Spinal cord (tissue), 10 donors: ENCODE data around the gene MIS12. TPM values are rescaled to one million over a fixed set of nuclear protein-coding genes. Genes with fewer than 3 reads are reported as not detected.

Experiments used
- DNase-seq, 6 donors: peaks; one replicate each; pipeline versions ENCODE4 v3.0.0 to v3.0.0-alpha.2; 2013 to 2015; ENCODE audit warnings: low spot score in 6 of 6, low read depth in 4 of 6
- H3K27ac ChIP-seq: one replicate; pipeline ENCODE4 v1.5.1; 2013; ENCODE audit warnings: low read depth, low read length, control low read depth
- H3K27me3 ChIP-seq: one replicate; pipeline ENCODE4 v1.6.1; 2013; ENCODE audit warnings: low read length; ENCODE audit not compliant: control insufficient read depth, insufficient read depth
- H3K36me3 ChIP-seq: one replicate; pipeline ENCODE4 v1.6.1; 2013; ENCODE audit warnings: low read length; ENCODE audit not compliant: control insufficient read depth, insufficient read depth
- H3K4me1 ChIP-seq: one replicate; pipeline ENCODE4 v1.6.1; 2013; ENCODE audit warnings: low read length; ENCODE audit not compliant: control insufficient read depth, insufficient read depth
- H3K4me3 ChIP-seq: one replicate; pipeline ENCODE4 v1.5.1; 2013; ENCODE audit warnings: low read depth, low read length, control low read depth
- H3K9me3 ChIP-seq: one replicate; pipeline ENCODE4 v1.6.1; 2013; ENCODE audit warnings: low read length; ENCODE audit not compliant: control insufficient read depth, insufficient read depth
- WGBS: methylation state at CpG from one replicate; pipeline ENCODE4 v1.1.5; 2013; ENCODE audit warnings: missing lambda C conversion rate; ENCODE audit not compliant: insufficient coverage; 5-methylcytosine and 5-hydroxymethylcytosine counted together
- polyA plus RNA-seq, 2 donors: library from polyadenylated mRNA; unstranded; fragments of 120-200 nt; gene quantifications; one replicate each; pipeline ENCODE4 v1.2.1, GENCODE V29; 2013; ENCODE audit not compliant: insufficient read length in 2 of 2
- total RNA-seq, 2 donors: library from RNA; depleted of rRNA in 1 of 2; stranded (reverse); fragments of 120-200 nt in 1 of 2; fragments of >200 nt in 1 of 2; gene quantifications; one replicate each; pipeline versions ENCODE4 v1.2.3 to v1.2.4, GENCODE V29; 2013 to 2014
- donor health status: healthy.

MIS12 gene
- total and polyA plus RNA-seq, 4 donors = 19.4 to 27.1 (median 26.6) TPM

DNA sequence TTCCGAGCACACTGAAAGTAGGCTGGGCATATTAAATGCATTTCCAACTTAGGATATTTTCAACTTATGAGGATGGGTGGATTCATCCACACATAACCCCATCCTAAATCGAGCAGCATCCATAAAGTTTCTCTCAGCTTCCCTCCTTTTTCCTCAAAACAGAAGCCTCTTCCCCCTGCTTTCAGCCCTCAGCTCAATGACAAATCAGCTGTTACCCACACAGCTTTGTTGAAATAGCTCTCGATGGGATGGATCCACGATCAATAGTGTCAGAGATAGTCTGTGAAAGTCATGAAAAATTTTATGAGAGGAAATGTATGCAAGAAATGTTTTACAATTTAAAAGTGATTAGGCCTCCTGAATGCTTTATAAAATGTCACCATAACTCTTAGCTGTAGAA is 20.1 kb upstream of the MIS12 start:
- no peak overlapping the region for H3K27ac ChIP-seq
- H3K36me3 ChIP-seq = peaks cover 4% of the 10 kb centered on the region
- H3K27me3 ChIP-seq = no peaks in the 10 kb centered on the region
- H3K9me3 ChIP-seq = no peaks in the 10 kb centered on the region
- no peak for DNase-seq
- H3K4me1 ChIP-seq = peaks cover 19% of the 10 kb centered on the region
- 80% methylated on average over 1 of the region's 4 CpGs for WGBS
- H3K4me3 ChIP-seq = no peak overlapping the region

DNA sequence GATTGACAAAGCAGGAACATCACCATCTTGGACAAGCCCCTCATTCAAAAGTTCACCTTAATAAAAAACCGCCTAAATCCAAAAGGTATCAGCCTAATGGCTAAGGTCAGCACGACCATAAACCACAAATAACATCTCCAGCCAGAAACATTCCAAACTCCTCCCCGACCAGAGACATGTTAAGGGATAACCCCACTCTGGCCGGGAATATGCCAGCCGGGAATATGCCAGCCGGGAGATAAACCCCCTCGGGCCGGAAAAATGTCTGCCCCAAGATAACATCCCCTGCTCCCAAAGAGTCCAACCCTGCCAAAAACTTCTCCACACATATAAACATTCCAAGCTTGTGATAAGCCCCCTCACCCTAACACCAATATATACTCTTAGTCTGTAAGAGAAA is 18.9 kb upstream of the MIS12 start:
- Histone ChIP-seq H3K36me3 (no peaks in the 10 kb centered on the region), H3K9me3 (no peaks in the 10 kb centered on the region), H3K4me3 (peak overlapping the region; percentile 82), H3K27ac (no peak overlapping the region), H3K27me3 (no peaks in the 10 kb centered on the region), H3K4me1 (peaks cover 19% of the 10 kb centered on the region)
- WGBS = 0% methylated on average over 7 of the region's 8 CpGs
- no peak for DNase-seq

DNA sequence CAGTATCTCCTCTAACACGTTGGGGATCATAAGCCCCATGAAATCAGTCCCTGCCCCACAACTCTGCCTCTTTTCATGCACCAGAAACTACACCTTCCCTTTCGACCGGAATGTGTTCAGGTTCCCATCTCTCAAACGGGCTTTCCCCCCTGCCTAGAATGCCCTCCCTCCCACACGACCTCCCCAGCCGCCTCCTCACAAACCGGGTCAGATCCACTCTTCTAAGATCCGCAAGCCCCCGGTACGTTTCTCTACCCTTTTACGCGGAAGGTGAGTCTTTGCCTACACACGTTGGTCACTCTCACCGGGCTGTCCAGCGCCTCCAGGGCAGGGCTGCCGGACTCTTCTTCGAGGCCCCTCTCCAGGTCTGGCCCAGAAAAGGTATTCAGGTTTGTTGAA is 18.3 kb upstream of the MIS12 start:
- Histone ChIP-seq H3K27me3 (no peaks in the 10 kb centered on the region), H3K4me3 (peak overlapping the region; percentile 82), H3K9me3 (no peaks in the 10 kb centered on the region), H3K27ac (peak overlapping the region; percentile 61), H3K4me1 (peaks cover 19% of the 10 kb centered on the region), H3K36me3 (no peaks in the 10 kb centered on the region)
- DNase-seq = peak in 1 of 6 donors; percentile 1
- under 1% methylated on average over 17 of the region's 17 CpGs for WGBS

DNA sequence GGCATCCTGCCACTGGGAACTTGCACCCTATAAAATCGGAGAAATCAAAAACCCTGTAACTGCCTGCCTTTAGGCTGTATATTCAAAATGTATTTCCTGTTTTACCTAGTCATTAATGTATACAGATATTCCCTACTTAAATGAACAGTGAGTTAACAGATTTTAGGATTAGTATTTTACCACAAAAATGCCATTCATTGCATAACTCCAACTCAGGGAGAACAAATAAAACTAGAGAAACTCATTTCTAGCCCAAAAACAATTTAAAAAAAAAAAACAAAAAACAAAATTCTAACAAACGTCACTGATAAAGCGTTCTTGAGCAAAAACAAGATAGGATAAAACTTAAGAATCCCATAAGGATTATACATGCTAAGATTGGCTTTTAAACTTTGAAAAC is 13.9 kb upstream of the MIS12 start:
- peaks cover 15% of the 10 kb centered on the region for H3K4me1 ChIP-seq
- WGBS = no CpG with 5 or more reads among the region's 3 CpGs
- no peaks in the 10 kb centered on the region for H3K27me3 ChIP-seq
- no peak overlapping the region for H3K27ac ChIP-seq
- H3K4me3 ChIP-seq = no peak overlapping the region
- H3K9me3 ChIP-seq = no peaks in the 10 kb centered on the region
- DNase-seq = no peak
- H3K36me3 ChIP-seq = peaks cover 12% of the 10 kb centered on the region

DNA sequence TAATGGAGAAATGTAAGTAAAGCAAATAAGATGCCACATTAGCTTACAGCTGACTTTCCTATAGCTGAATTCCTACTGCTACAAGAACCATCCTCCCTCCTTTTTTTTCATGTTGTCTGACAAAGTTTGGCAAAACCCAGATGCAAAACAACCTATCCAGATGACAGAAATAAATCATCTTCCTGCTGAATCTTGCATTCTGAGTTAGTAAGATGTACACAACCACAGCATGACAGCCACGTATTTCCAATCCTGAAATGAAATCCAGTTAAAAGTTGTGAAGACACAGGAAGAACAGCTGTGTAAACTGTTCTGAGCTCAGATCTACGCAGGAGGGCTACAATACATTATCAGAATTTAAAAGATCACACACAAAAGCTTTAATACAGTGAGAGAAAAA is 12.5 kb upstream of the MIS12 start:
- no peaks in the 10 kb centered on the region for H3K27me3 ChIP-seq
- H3K36me3 ChIP-seq = peaks cover 24% of the 10 kb centered on the region
- peak overlapping the region; percentile 26 for H3K27ac ChIP-seq
- peaks cover 5% of the 10 kb centered on the region for H3K4me1 ChIP-seq
- 80% methylated on average over 1 of the region's 2 CpGs for WGBS
- H3K4me3 ChIP-seq = no peak overlapping the region
- H3K9me3 ChIP-seq = no peaks in the 10 kb centered on the region
- DNase-seq = peak in 1 of 6 donors; percentile 59

DNA sequence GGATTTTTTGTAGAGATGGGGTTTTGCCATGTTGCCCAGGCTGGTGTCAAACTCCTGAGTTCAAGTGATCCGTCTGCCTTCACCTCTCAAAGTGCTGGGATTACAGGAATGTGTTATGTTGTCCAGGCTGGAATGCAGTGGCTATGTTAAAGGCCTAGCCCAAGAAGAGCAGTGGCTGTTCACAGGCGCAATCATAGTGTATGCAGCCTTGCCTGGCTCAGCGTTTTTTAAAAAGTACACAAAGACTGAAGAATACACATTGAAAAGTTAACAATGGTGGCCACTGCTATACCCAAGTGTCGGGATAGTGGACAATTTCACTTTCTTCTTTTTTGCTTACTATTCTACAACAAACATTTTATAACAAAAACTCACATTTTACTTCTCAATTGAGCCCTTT is 7.4 kb upstream of the MIS12 start:
- Histone ChIP-seq H3K9me3 (no peaks in the 10 kb centered on the region), H3K4me1 (no peaks in the 10 kb centered on the region), H3K36me3 (peaks cover 48% of the 10 kb centered on the region), H3K27me3 (no peaks in the 10 kb centered on the region), H3K27ac (no peak overlapping the region), H3K4me3 (no peak overlapping the region)
- WGBS = 83% methylated on average over 4 of the region's 4 CpGs
- DNase-seq = no peak

DNA sequence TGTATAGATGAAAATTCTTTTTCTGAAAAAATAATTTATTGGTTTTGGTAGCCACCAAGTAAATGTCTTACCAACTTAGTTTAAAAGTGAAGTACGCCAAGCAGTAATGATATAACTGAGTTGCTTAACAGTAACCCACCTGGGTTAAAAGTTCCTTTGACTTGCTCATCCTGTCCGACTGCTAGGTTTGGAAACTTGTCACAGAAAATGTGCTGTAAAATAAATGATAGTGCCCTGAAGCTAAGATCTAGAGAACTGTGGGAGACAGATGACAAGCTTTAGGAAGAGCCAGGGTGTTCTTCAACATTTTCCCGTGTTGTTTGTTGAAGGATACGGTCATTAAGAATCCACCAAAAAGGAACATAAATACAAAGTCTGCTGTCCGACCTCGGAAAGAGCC is 5.4 kb upstream of the MIS12 start:
- Histone ChIP-seq H3K9me3 (no peaks in the 10 kb centered on the region), H3K27me3 (no peaks in the 10 kb centered on the region), H3K4me3 (no peak overlapping the region), H3K36me3 (peaks cover 46% of the 10 kb centered on the region), H3K27ac (no peak overlapping the region), H3K4me1 (peaks cover 8% of the 10 kb centered on the region)
- 84% methylated on average over 4 of the region's 6 CpGs for WGBS
- no peak for DNase-seq

DNA sequence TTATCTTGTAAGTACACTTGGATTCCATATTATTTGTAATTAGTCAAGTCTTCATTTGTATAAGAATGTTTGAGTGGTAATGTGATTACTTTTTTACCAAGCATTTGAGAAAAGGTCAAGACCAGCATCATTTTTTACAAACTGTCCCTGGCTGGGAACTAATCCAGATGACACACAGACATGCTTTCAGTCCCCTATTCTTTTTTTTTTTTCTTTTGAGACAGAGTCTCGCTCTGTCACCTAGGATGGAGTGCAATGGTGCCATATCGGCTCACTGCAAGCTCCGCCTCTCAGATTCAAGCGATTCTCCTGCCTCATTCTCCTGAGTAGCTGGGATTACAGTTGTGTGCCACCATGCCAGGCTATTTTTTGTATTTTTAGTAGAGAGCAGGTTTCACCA is 4.9 kb upstream of the MIS12 start:
- Histone ChIP-seq H3K27me3 (no peaks in the 10 kb centered on the region), H3K4me3 (no peak overlapping the region), H3K4me1 (peaks cover 8% of the 10 kb centered on the region), H3K9me3 (no peaks in the 10 kb centered on the region), H3K27ac (no peak overlapping the region), H3K36me3 (peaks cover 45% of the 10 kb centered on the region)
- DNase-seq = no peak
- WGBS = 80% methylated on average over 4 of the region's 4 CpGs

DNA sequence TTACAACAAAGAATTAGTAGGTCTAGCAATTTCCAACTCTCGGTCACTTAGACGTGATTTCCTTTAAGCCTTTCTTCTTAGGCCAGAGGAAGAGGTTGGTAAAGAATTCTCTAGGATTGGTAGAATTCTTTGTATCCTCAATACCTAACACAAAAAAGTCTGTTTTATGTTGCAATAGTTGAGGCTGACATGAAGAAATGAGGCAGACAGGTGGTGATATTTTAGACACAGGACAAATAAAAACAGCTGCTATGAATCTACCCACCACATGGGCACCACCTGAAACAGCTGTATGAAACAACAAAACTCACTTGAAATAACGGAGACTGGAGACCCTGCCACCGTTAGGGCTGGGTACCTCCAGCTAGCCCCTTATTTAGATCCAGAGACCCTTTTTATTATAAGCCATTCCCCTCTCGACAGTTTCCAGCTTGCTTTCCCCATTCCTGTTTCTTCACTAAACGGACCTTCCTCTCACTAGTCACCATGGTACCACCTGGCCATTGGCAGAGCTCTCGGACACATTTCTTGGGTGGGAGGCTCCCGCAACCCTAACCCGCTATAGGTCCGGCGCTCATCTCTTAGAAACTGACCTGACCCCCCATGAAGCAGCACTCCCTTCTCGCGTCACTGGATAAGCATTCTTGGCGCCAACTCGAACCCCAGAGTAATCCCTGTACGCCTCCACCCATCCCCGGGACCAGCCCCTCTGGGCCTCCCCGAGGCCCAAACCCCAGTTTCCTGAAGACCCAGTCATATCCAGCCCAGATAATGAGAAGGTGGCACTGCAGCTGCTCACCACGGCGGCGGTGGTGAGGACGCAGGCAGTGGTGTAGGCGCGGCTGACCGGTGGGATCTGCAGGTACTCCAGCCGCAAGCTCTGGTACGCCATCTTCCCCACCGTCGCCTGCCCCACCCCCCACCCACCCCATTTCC is 828 bp upstream of the MIS12 start, which contains the start of gene DERL2:
TSS of gene DERL2 (minus strand) at position 909 of the 936 bp plus-strand sequence. CDS start at position 892, 17 bp downstream.
- DNase-seq = no peak
- WGBS = 0% methylated on average over 22 of the region's 29 CpGs
- no peaks in the 10 kb centered on the region for H3K27me3 ChIP-seq
- peaks cover 22% of the 10 kb centered on the region for H3K36me3 ChIP-seq
- H3K4me1 ChIP-seq = peaks cover 18% of the 10 kb centered on the region
- H3K9me3 ChIP-seq = no peaks in the 10 kb centered on the region
- H3K27ac ChIP-seq = peak within 1 kb of the TSS; percentile 99
- H3K4me3 ChIP-seq = peak within 1 kb of the TSS; percentile 92

DNA sequence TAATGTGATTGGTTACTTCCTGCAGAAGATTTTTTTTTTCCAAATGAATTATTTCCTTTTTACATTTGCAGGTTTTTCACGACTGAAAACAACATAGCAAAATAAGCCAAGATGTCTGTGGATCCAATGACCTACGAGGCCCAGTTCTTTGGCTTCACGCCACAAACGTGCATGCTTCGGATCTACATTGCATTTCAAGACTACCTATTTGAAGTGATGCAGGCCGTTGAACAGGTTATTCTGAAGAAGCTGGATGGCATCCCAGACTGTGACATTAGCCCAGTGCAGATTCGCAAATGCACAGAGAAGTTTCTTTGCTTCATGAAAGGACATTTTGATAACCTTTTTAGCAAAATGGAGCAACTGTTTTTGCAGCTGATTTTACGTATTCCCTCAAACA is 2.4 kb downstream of the MIS12 start:
- Histone ChIP-seq H3K27me3 (no peaks in the 10 kb centered on the region), H3K4me3 (no peak overlapping the region), H3K27ac (no peak overlapping the region), H3K4me1 (peaks cover 18% of the 10 kb centered on the region), H3K9me3 (no peaks in the 10 kb centered on the region), H3K36me3 (peaks cover 16% of the 10 kb centered on the region)
- 78% methylated on average over 7 of the region's 8 CpGs for WGBS
- DNase-seq = no peak
